SK-N-SH (cell line): ENCODE data around the gene TTC38. TPM values are rescaled to one million over a fixed set of nuclear protein-coding genes. Genes with fewer than 3 reads are reported as not detected.

Experiments used
- CTCF ChIA-PET: fragments of 300-600, 350-600 bp; formaldehyde crosslinking; extraction: SDS; loops from one replicate; lab custom pipeline; 2021; lab: Yijun Ruan, JAX
- POLR2A ChIA-PET: fragments of 350-600 bp; sonication (Branson Sonifier 250); formaldehyde crosslinking; extraction: SDS; loops from one replicate; lab custom pipeline; 2020; ENCODE audit warnings: antibody characterized with exemption, inconsistent platforms; lab: Yijun Ruan, JAX
- DNase-seq: peaks from one replicate; pipeline ENCODE4 v3.0.0; 2012
- H2AFZ ChIP-seq: fragments of 200-600 bp; sonication (generic); 2 replicates; pipeline ENCODE4 v1.8.1; 2016; ENCODE audit warnings: antibody characterized with exemption, mild to moderate bottlenecking, low read depth
- H3F3A ChIP-seq: fragments of 200-600 bp; sonication (generic); replicated peaks from 2 replicates; pipeline ENCODE3; 2016; ENCODE audit warnings: antibody characterized with exemption, mild to moderate bottlenecking; ENCODE audit not compliant: insufficient read depth
- H3K27ac ChIP-seq, 2 experiments: fragments of 200-500 bp in 1 of 2; fragments of 200-600 bp in 1 of 2; sonication (Bioruptor generic) in 1 of 2; sonication (generic), shearing (Covaris generic) in 1 of 2; 2 replicates each; pipeline versions ENCODE4 v1.5.1 to v1.6.1; 2014 to 2016; ENCODE audit warnings: low read depth in 2 of 2, inconsistent platforms in 1 of 2, low read length in 1 of 2, mild to moderate bottlenecking in 1 of 2, mixed read lengths in 1 of 2
- H3K27me3 ChIP-seq: fragments of 200-600 bp; sonication (generic), shearing (Covaris generic); 2 replicates; pipeline ENCODE4 v1.6.1; 2016; ENCODE audit warnings: mixed run types; ENCODE audit not compliant: insufficient read depth
- H3K36me3 ChIP-seq, 2 experiments: fragments of 200-500 bp in 1 of 2; fragments of 200-600 bp in 1 of 2; sonication (Bioruptor generic) in 1 of 2; sonication (generic) in 1 of 2; replicated peaks in 1 of 2; 2 replicates each; pipeline versions ENCODE3 to v1.5.1; 2014 to 2016; ENCODE audit warnings: low read length in 1 of 2, mild to moderate bottlenecking in 1 of 2; ENCODE audit not compliant: insufficient read depth in 2 of 2, control insufficient read depth in 1 of 2
- H3K4me1 ChIP-seq, 2 experiments: fragments of 200-500 bp in 1 of 2; fragments of 200-600 bp in 1 of 2; sonication (Bioruptor generic) in 1 of 2; sonication (generic), shearing (Covaris generic) in 1 of 2; 2 replicates each; pipeline versions ENCODE4 v1.5.1 to v1.6.1; 2014 to 2016; ENCODE audit warnings: low read depth in 1 of 2, low read length in 1 of 2, mixed run types in 1 of 2; ENCODE audit not compliant: insufficient read depth in 2 of 2, control insufficient read depth in 1 of 2
- H3K4me2 ChIP-seq: fragments of 200-600 bp; sonication (generic), shearing (Covaris generic); 2 replicates; pipeline ENCODE4 v1.6.1; 2017; ENCODE audit warnings: mixed run types
- H3K4me3 ChIP-seq, 2 experiments: fragments of 200-500 bp in 1 of 2; fragments of 200-600 bp in 1 of 2; sonication (Bioruptor generic) in 1 of 2; sonication (generic), shearing (Covaris generic) in 1 of 2; 2 replicates each; pipeline versions ENCODE4 v1.5.1 to v1.8.1; 2014 to 2016; ENCODE audit warnings: low read depth in 2 of 2, inconsistent platforms in 1 of 2, low read length in 1 of 2, mild to moderate bottlenecking in 1 of 2, mixed read lengths in 1 of 2, moderate library complexity in 1 of 2
- H3K79me2 ChIP-seq: fragments of 200-600 bp; sonication (generic); 2 replicates; pipeline ENCODE4 v1.8.1; 2017; ENCODE audit warnings: mild to moderate bottlenecking; ENCODE audit not compliant: insufficient read depth
- H3K9ac ChIP-seq: fragments of 200-600 bp; sonication (generic); 2 replicates; pipeline ENCODE4 v1.6.1; 2017; ENCODE audit warnings: mixed run types
- H3K9me2 ChIP-seq: fragments of 200-600 bp; sonication (generic); 2 replicates; pipeline ENCODE4 v1.6.1; 2017; ENCODE audit warnings: mixed run types
- H3K9me3 ChIP-seq: fragments of 200-600 bp; sonication (generic); 2 replicates; pipeline ENCODE4 v1.6.1; 2017; ENCODE audit warnings: mixed run types, mild to moderate bottlenecking, moderate library complexity
- H4K20me1 ChIP-seq: fragments of 200-600 bp; sonication (generic); 2 replicates; pipeline ENCODE4 v1.6.1; 2017; ENCODE audit warnings: mild to moderate bottlenecking, mixed run types; ENCODE audit not compliant: insufficient read depth
- EP300 ChIP-seq, 2 experiments: IDR thresholded peaks; 2 replicates each; pipeline versions ENCODE4 v1.4.0 to v1.6.1; 2012; ENCODE audit warnings: borderline replicate concordance in 1 of 2, low read depth in 1 of 2, low read length in 1 of 2
- GABPA ChIP-seq: IDR thresholded peaks from 2 replicates; pipeline ENCODE4 v1.4.0; 2012; ENCODE audit warnings: low read depth, mild to moderate bottlenecking
- IRF3 ChIP-seq: fragments of 150-350 bp; IDR thresholded peaks from 2 replicates; pipeline ENCODE4 v1.6.1; 2016; ENCODE audit warnings: mild to moderate bottlenecking, low read depth, low read length
- POLR2AphosphoS5 ChIP-seq: IDR thresholded peaks from 2 replicates; pipeline ENCODE4 v1.6.1; 2012; ENCODE audit warnings: low read depth, low read length
- REST ChIP-seq: IDR thresholded peaks from 2 replicates; pipeline ENCODE4 v1.6.1; 2012; ENCODE audit warnings: mild to moderate bottlenecking, low read depth, low read length, moderate library complexity
- RFX5 ChIP-seq: IDR thresholded peaks from 2 replicates; pipeline ENCODE4 v1.6.1; 2012; ENCODE audit warnings: mild to moderate bottlenecking, improper control_type of control experiment, low read length
- SIN3A ChIP-seq: IDR thresholded peaks from 2 replicates; pipeline ENCODE4 v1.6.1; 2012; ENCODE audit warnings: low read depth, mild to moderate bottlenecking, low read length, moderate library complexity, borderline replicate concordance
- SMC3 ChIP-seq: IDR thresholded peaks from 2 replicates; pipeline ENCODE4 v1.6.1; 2012; ENCODE audit warnings: low read depth, low read length, improper control_type of control experiment
- TAF1 ChIP-seq: IDR thresholded peaks from 2 replicates; pipeline ENCODE4 v1.6.1; 2012; ENCODE audit warnings: low read depth, mild to moderate bottlenecking, low read length, moderate library complexity, borderline replicate concordance
- TCF12 ChIP-seq: IDR thresholded peaks from 2 replicates; pipeline ENCODE4 v1.4.0; 2012
- WGBS: methylation state at CpG from one replicate; pipeline ENCODE4 v1.1.6; 2017; ENCODE audit warnings: low lambda C conversion rate; 5-methylcytosine and 5-hydroxymethylcytosine counted together
- polyA plus RNA-seq, 3 experiments: library from polyadenylated mRNA; depleted of rRNA; stranded (reverse); fragments of >200 nt; gene quantifications; 2 replicates each; pipeline ENCODE4 v1.2.3, GENCODE V29; 2012

Gene TTC38
- polyA plus RNA-seq, 1 of the 3 experiments (the other 2 are of a cell fraction): 24.0 TPM

- TF ChIP-seq REST (no peak), GABPA (no peak), SIN3A (no peak), RFX5 (no peak), TCF12 (no peak)
Measured at GRCh38 chr22:46308283-46308988, 40.6 kb downstream of the TTC38 start (continued).

GRCh38 chr22:46309526-46310085 is 41.8 kb downstream of the TTC38 start:
- Histone ChIP-seq H3K27ac (no peak overlapping the region), H3K4me1 (no peaks in the 10 kb centered on the region; a peak in 1 of 4 replicates), H3K36me3 (peaks cover 0 to 9% of the 10 kb centered on the region in 2 experiments), H3F3A (peaks cover 4% of the 10 kb centered on the region), H3K9ac (no peak overlapping the region), H2AFZ (no peak overlapping the region), H3K9me3 (no peaks in the 10 kb centered on the region), H3K27me3 (no peaks in the 10 kb centered on the region), H3K4me3 (no peak overlapping the region), H3K9me2 (no peaks in the 10 kb centered on the region), H4K20me1 (peaks cover 1% of the 10 kb centered on the region; the same call in 1 of the 2 replicates), H3K79me2 (peaks cover 93% of the 10 kb centered on the region), H3K4me2 (no peak overlapping the region)
- DNase-seq: no peak
- ChIA-PET CTCF (interaction anchor here (0.7 to 7.4 kb wide), 3 partner anchors 12 to 188 kb away, joined by 3 to 66 read pairs (median 6); no protein-coding TSS in a partner anchor), POLR2A (interaction anchor here (1.2 kb wide), 1 partner anchor 13 kb away, joined by 3 read pairs; the partner anchor contains the start of gene GTSE1)
- over 99% methylated on average over 12 of the region's 15 CpGs for WGBS
- TF ChIP-seq EP300 (IDR thresholded peaks at IDR 0.05; ENCODE audit: borderline replicate concordance in 1 of 2, low read depth in 1 of 2, low read length in 1 of 2) (no peak), TAF1 (no peak), SMC3 (no peak), IRF3 (no peak), POLR2AphosphoS5 (no peak)
